LNCAP (cell line): Measurements from ENCODE around the gene UBL4A.

Experiments used
- TF ChIP-seq, protein P1 (sequence below): fragments of 450-650 bp; IDR thresholded peaks from 2 replicates; pipeline ENCODE4 v1.5.1; 2017; ENCODE audit warnings: mild to moderate bottlenecking

Gene UBL4A

GRCh38 chrX:154436374-154436982, 49.9 kb downstream of the UBL4A start:
- TF ChIP-seq, protein P1, sequence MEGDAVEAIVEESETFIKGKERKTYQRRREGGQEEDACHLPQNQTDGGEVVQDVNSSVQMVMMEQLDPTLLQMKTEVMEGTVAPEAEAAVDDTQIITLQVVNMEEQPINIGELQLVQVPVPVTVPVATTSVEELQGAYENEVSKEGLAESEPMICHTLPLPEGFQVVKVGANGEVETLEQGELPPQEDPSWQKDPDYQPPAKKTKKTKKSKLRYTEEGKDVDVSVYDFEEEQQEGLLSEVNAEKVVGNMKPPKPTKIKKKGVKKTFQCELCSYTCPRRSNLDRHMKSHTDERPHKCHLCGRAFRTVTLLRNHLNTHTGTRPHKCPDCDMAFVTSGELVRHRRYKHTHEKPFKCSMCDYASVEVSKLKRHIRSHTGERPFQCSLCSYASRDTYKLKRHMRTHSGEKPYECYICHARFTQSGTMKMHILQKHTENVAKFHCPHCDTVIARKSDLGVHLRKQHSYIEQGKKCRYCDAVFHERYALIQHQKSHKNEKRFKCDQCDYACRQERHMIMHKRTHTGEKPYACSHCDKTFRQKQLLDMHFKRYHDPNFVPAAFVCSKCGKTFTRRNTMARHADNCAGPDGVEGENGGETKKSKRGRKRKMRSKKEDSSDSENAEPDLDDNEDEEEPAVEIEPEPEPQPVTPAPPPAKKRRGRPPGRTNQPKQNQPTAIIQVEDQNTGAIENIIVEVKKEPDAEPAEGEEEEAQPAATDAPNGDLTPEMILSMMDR = no peak

GRCh38 chrX:154435171-154435733, 51.2 kb downstream of the UBL4A start:
- TF ChIP-seq, protein P1 = no peak

GRCh38 chrX:154434394-154435168, 51.8 kb downstream of the UBL4A start:
- TF ChIP-seq, protein P1 = no peak
